Measurements from ENCODE around the gene ARID1A.
A peak's percentile ranks its signal among the peaks of the same experiment; 100 is the strongest.

The ARID1A gene

DNA sequence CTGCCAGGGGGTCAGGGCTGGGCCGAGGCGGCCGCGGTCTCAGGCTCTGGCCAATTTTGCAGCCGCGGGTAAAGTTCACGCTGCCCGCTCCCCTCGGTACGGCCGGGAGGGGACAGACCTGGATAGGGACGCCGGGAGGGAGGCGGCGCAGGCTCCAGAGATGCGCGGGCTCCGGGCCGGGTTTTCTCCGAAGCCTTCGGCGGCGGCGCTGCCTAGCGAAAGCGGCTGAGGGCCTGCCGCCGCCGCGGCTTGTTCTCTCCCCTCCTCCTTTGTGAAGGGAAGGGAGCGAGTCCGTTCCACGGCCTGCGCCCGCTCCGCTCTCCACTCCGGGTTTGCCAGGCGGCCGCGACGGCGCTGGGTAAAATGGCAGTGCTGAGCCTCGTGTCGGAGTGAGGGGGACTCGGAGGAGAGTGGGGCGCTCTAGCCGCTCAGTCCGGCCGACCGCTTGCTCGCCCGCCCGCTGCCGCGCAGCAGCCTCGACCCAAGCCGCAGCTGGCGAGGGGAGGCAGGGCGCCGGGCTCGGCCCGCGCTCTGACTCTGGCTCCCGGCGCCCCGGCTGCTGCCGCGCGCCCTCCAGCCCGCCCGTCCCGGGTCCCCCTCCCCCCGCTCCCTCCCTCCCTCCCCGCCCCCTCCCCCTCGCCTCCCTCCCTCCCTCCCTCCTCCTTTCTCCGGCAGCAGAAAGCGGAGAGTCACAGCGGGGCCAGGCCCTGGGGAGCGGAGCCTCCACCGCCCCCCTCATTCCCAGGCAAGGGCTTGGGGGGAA lies at the start of gene ARID1A:
Gene ARID1A (plus strand): TSS at position 660 of the 763 bp plus-strand sequence. CDS start 389 bp downstream, outside the sequence.
- DNase-seq, result peak; percentile 98

DNA sequence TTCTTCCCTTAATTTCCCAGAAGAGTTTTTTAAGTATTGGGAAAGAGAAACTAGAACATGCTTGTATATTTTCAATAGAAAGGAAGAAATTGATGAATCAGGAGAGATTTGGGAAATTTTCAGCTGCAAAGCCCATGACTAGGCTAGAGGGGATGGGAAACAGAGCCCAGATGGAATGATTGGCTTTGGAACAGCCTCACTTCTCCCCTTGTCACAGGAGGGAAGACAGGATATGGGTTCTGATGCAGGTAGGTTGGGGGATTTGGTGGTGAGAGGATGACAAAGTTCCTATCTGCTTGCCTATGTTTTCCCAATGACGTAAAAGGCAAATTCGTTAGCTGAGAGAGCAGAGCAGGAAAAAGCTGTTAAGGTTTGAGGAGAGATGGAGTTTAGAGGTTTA lies 31.0 kb upstream of the ARID1A start:
- no peak for DNase-seq

- no peak for DNase-seq
Observed at GRCh38 chr1:26666855-26667254, 29.0 kb upstream of the ARID1A start.

GRCh38 chr1:26668106-26668786 lies 27.6 kb upstream of the ARID1A start:
- peak; percentile 56 for DNase-seq

GRCh38 chr1:26677306-26678115 lies 18.3 kb upstream of the ARID1A start:
- DNase-seq, result peak; percentile 58

DNA sequence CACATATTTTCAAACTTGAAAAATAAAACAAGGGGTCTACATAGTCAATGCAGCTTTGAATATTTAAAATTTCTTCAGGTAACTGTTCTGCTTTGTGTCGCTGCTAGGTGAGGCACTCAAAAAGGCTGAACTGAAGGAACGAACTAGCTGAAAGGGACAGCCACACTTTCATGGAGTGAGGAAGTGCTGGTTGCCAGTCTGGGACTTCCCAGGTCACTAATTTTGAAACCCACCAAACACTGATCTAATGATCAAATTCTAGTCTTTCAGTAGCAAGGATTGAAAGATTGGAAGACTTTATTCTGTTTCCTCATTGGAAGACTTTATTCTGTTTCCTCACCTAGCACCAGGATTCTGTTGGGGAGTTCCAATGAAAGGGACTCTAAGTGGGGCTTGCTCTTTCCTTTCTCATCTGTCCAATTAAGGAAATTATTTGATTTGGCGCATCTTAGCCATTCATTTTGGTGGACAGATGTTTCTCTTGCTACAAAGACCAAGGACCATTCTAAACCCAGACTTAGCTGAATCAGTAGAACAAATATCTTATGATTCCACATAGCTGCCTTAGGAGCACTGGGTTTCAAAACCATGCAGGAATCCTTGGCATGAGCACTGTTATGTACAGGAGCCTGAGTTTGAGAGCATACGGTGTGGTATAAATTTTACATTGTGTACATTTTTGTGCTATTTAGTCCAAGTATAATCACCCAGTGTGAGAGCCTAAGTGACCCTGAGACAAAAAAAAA lies 10.9 kb upstream of the ARID1A start:
- DNase-seq, result no peak

DNA sequence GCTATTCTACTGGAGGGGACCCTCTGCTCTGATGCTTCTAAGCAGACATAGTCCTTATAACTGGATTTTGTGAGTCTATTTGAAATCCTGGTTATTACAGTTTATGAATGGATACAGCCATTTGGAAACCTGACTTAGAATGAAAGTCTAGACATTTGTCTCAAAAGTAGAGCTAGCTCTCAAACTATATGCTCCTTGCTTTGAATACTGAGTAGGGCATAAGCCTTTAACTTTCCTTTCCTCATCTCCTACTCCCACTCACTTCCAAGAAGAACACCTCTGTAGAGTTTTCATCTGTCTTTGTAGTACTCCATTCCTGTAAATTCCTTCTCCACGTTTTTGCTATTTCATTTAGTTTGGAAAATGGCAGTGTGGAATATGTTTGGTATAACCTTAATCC lies 9.0 kb upstream of the ARID1A start:
- no peak for DNase-seq

GRCh38 chr1:26689504-26689903 lies 6.3 kb upstream of the ARID1A start:
- no peak for DNase-seq

DNA sequence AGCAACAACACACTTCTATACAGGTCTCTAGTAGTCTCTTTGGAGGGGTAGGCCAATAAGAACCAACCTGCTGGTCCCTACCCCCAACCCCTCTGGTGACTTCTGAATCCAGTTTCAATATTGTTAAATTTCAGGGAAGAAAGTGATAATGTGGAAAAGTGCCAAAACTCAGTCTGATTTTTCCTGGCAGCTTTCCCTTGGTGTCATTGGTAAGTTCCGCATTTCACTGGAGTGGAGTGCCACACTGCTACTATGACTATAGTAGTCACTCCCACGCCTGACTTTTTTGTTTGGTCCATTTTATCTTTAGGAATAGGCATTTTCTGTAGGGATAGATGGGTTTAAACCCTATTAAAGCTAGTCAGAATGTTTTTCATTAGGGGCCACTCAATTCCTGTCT lies 5.7 kb upstream of the ARID1A start:
- no peak for DNase-seq

DNA sequence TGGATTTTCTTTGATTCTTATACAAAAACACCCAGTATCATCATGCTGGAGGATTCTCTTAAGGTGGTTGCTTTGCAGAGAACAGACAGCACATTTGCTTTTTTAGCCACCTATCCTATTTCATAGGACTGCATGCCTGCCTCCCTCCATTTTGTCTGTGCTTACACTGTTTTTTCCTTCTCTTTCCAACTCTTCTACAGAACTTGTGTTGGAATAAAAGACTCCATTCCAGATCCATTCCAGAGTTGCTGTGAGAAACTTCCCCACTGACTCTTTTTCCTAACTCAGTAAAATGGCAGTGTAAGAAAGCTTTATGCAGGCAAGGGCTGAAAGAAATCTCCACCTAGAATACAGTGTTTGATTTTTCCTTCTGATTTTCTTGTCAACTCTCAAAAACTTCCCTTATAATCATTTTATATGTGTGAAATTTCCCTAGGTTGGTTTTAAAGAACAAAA lies 5.2 kb upstream of the ARID1A start:
- DNase-seq, result no peak

- peak; percentile 98 for DNase-seq
Observed at GRCh38 chr1:26692211-26692792, 3.5 kb upstream of the ARID1A start.

DNA sequence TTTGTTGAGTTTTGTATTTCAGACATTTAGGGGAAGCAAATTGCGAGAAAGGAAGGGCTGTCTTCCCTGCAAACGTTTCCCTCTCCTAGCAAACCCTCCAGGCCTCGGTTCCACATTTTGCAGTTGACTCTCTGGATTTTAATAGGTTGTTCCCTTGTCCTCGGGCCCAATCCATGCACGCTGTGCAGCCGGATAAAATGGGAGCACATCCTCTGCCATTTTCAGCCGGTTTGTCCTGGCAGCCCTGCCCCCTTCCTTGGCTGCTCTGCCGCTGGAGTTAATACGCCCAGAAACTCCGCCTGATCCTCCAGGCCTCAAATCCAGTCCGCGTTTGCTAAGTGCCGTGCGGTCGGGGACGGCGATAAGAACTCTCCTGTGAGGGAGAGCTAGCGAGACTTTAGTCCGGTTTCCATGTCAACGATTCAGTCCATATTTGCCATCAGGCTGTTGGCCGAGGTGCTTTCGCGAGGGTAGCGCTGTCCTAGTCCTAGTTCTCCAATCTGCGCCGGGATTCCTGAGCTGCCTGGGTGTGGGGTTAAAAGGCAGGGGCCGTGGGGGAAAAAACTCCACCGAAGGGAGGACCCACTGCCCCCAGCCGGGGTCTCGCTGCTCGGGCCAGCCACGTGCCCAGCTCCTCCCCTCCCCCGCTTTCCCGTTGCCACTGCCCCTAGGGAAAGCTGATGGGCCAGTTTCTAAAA lies 2.9 kb upstream of the ARID1A start:
- DNase-seq, result peak; percentile 99

DNA sequence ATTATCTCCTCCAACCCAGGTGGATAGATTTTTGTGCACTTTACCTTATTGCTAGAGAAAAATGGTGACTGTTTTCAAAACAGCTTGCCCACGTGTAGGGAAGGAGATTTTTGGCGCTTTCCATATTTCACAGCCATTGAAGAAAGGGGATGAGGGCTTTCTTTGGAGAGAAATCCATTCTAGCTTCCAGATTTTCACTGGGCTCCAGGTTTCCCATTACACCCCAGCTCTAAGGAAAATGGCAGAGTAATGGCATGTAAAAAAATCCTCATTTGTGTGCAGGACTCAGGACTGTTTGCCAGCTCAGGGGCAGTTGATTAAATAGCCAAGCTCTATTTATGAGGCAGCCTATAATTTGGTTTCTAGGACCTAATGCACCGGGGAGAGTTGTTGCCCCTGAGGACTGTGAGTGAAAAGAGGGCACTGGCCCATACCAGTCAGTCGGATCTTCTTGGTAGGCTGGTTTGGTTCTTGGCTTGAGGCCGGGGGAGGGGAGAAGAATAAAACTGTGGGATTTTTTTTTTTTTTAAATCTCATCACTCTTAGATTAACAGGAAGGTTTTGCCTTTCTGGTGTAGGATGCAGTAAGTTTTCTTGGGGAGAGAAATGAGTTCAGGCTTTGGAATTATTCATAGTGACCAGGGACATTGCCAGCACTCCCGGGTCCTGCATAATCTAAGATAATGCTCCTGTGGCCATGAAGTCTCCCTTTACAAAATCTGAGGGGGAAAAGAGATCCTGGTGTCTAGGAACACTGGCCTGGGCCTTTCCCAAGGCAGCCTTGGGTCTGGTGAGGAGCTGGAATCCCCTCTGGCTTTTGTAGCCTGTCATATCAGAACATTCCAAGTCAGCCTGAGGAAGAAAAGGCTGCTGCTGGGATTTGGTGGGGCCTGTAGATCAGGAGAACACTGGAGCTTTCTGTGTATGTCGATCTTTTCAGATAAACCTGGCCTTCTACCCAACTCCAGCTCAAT lies 1.9 kb upstream of the ARID1A start:
- DNase-seq, result no peak

- DNase-seq, result no peak
Observed at GRCh38 chr1:26694638-26695355, 1.0 kb upstream of the ARID1A start.

- DNase-seq, result no peak
Observed at GRCh38 chr1:26696119-26696653, 371 bp downstream of the ARID1A start.

DNA sequence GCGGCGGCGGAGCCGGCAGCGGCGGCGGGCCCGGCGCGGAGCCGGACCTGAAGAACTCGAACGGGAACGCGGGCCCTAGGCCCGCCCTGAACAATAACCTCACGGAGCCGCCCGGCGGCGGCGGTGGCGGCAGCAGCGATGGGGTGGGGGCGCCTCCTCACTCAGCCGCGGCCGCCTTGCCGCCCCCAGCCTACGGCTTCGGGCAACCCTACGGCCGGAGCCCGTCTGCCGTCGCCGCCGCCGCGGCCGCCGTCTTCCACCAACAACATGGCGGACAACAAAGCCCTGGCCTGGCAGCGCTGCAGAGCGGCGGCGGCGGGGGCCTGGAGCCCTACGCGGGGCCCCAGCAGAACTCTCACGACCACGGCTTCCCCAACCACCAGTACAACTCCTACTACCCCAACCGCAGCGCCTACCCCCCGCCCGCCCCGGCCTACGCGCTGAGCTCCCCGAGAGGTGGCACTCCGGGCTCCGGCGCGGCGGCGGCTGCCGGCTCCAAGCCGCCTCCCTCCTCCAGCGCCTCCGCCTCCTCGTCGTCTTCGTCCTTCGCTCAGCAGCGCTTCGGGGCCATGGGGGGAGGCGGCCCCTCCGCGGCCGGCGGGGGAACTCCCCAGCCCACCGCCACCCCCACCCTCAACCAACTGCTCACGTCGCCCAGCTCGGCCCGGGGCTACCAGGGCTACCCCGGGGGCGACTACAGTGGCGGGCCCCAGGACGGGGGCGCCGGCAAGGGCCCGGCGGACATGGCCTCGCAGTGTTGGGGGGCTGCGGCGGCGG lies 1.0 kb downstream of the ARID1A start:
- no peak for DNase-seq

GRCh38 chr1:26697431-26697977 lies 1.7 kb downstream of the ARID1A start:
- no peak for DNase-seq

Measured in fibroblast of skin of right quadriceps (primary cell).